ENCODE results near the gene HSPA1B.
A peak's percentile ranks its signal among the peaks of the same experiment; 100 is the strongest.
"Not testable (repeated sequence)": the region's sequence is repeated elsewhere in the genome, so short reads cannot be mapped to it uniquely, and the experiment has no call there.

Gene HSPA1B

DNA sequence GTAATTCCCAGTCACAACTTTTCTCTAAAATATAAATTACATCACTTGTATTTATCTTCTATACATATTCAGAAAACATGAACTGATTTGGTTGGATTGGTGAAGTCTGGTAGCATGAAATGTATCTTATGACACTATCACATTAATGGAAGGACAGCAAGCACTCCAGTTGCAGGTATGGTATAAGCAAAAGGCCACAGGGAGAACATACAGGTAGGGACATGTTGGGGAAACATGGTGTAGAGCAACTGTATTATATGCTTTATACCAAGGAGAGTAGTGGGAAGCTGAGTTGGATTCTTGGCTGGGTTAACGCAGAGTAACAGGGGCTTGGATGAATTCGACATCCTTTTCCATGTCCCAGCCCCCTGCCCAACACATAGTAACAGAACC is 30.5 kb upstream of the HSPA1B start:
- Histone ChIP-seq H3K79me1 (ENCODE audit: low read length) (peaks cover 12% of the 10 kb centered on the region), H3K18ac (ENCODE audit: low read length) (no peak overlapping the region), H3K4me2 (ENCODE audit: low read length) (no peak overlapping the region), H2AK5ac (ENCODE audit: low read length) (no peak overlapping the region), H3K9ac (ENCODE audit: low read length) (no peak overlapping the region), H4K12ac (ENCODE audit: low read depth, low read length) (no peak overlapping the region), H3K4me3 (ENCODE audit: low read depth, low read length) (no peak overlapping the region), H3K23ac (ENCODE audit: low read length) (no peak overlapping the region), H3K27ac (ENCODE audit: low read depth, low read length) (no peak overlapping the region), H3K27me3 (ENCODE audit: insufficient read depth, low read length) (no peaks in the 10 kb centered on the region), H3K9me3 (ENCODE audit: insufficient read depth, low read depth, low read length) (no peaks in the 10 kb centered on the region), H2BK12ac (ENCODE audit: low read length) (no peak overlapping the region), H4K91ac (ENCODE audit: low read depth, low read length) (no peak overlapping the region), H3K36me3 (ENCODE audit: control insufficient read depth in 1 of 2, insufficient read depth in 2 of 2, low read length in 2 of 2) (peaks cover 12 to 15% of the 10 kb centered on the region in 2 experiments), H2BK5ac (ENCODE audit: low read depth, low read length, poor library complexity) (no peak overlapping the region), H2AFZ (ENCODE audit: insufficient read depth, low read length, poor library complexity) (no peak overlapping the region), H2BK120ac (ENCODE audit: insufficient read depth, low read length, poor library complexity) (no peak overlapping the region), H4K8ac (ENCODE audit: low read depth, low read length) (no peak overlapping the region), H3K14ac (ENCODE audit: low read length) (no peak overlapping the region), H3K79me2 (ENCODE audit: control insufficient read depth, insufficient read depth, low read length, poor library complexity) (peaks cover 13% of the 10 kb centered on the region), H3K4me1 (ENCODE audit: control insufficient read depth in 1 of 2, insufficient read depth in 2 of 2, low read length in 2 of 2) (peaks cover 5 to 9% of the 10 kb centered on the region in 2 experiments), H3K4ac (ENCODE audit: low read depth, low read length) (no peak overlapping the region)
- no peak for DNase-seq
- no CpG with 5 or more reads among the region's 2 CpGs for WGBS (ENCODE audit: extremely low coverage, insufficient coverage, insufficient read length)

DNA sequence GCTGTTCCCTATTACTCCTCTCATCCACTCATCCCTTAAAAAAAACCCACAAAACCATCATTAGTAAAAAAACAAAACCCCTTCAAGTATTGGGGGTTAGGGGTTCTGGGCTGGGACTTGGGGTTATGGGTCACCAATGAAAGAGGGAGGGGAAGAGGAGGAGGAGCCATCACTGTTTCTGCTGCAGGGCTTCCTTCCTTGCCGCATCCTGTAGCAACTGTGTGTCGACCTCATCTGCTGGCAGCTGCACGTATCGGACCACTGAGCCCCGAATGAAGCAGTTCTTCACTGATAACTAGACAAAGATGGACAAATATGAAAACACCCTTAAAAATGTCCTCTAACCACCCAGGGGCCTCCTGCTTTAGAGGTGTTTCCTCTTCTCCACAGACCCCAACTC is 29.9 kb upstream of the HSPA1B start:
- no CpG with 5 or more reads among the region's 5 CpGs for WGBS (ENCODE audit: extremely low coverage, insufficient coverage, insufficient read length)

DNA sequence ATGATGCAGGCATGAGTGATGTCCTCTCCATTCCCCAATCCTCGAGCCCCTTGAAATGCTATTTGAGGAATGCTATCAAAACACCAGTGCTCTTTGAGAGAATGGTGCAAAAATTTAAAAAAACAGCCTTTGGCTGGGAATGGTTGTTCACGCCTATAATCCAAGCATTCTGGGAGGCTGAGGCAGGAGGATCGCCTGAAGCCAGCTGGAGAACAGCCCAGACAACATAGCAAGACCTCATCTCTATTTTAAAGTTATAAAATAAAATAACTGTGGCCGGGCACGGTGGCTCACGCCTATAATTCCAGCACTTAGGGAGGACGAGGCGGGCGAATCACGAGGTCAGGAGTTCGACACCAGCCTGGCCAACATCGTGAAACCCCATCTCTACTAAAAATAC is 27.8 kb upstream of the HSPA1B start:
- Histone ChIP-seq H3K27me3 (ENCODE audit: insufficient read depth, low read length) (no peaks in the 10 kb centered on the region), H4K91ac (ENCODE audit: low read depth, low read length) (no peak overlapping the region), H3K14ac (ENCODE audit: low read length) (no peak overlapping the region), H3K18ac (ENCODE audit: low read length) (no peak overlapping the region), H3K27ac (ENCODE audit: low read depth, low read length) (no peak overlapping the region), H2BK120ac (ENCODE audit: insufficient read depth, low read length, poor library complexity) (no peak overlapping the region), H3K4me3 (ENCODE audit: low read depth, low read length) (no peak overlapping the region), H4K12ac (ENCODE audit: low read depth, low read length) (no peak overlapping the region), H3K9ac (ENCODE audit: low read length) (no peak overlapping the region), H3K36me3 (ENCODE audit: control insufficient read depth in 1 of 2, insufficient read depth in 2 of 2, low read length in 2 of 2) (peaks cover 16 to 19% of the 10 kb centered on the region in 2 experiments), H3K79me2 (ENCODE audit: control insufficient read depth, insufficient read depth, low read length, poor library complexity) (peaks cover 9% of the 10 kb centered on the region), H3K9me3 (ENCODE audit: insufficient read depth, low read depth, low read length) (no peaks in the 10 kb centered on the region), H2AFZ (ENCODE audit: insufficient read depth, low read length, poor library complexity) (no peak overlapping the region), H3K4me1 (ENCODE audit: control insufficient read depth in 1 of 2, insufficient read depth in 2 of 2, low read length in 2 of 2) (no peaks in the 10 kb centered on the region), H3K79me1 (ENCODE audit: low read length) (peaks cover 8% of the 10 kb centered on the region), H2BK12ac (ENCODE audit: low read length) (no peak overlapping the region), H3K23ac (ENCODE audit: low read length) (no peak overlapping the region), H2BK5ac (ENCODE audit: low read depth, low read length, poor library complexity) (no peak overlapping the region), H2AK5ac (ENCODE audit: low read length) (no peak overlapping the region), H3K4ac (ENCODE audit: low read depth, low read length) (no peak overlapping the region), H4K8ac (ENCODE audit: low read depth, low read length) (no peak overlapping the region), H3K4me2 (ENCODE audit: low read length) (no peak overlapping the region)
- DNase-seq: peak in 1 of 2 donors; percentile 28
- WGBS (ENCODE audit: extremely low coverage, insufficient coverage, insufficient read length): no CpG with 5 or more reads among the region's 12 CpGs

More for the DNA sequence above, 29.9 kb upstream of the HSPA1B start:
- Histone ChIP-seq H3K27me3 (ENCODE audit: insufficient read depth, low read length) (no peaks in the 10 kb centered on the region), H3K79me2 (ENCODE audit: control insufficient read depth, insufficient read depth, low read length, poor library complexity) (peaks cover 13% of the 10 kb centered on the region), H3K4me2 (ENCODE audit: low read length) (no peak overlapping the region), H4K8ac (ENCODE audit: low read depth, low read length) (no peak overlapping the region), H3K4me1 (ENCODE audit: control insufficient read depth in 1 of 2, insufficient read depth in 2 of 2, low read length in 2 of 2) (peaks cover under 1 to 4% of the 10 kb centered on the region in 2 experiments), H2BK12ac (ENCODE audit: low read length) (no peak overlapping the region), H2BK120ac (ENCODE audit: insufficient read depth, low read length, poor library complexity) (no peak overlapping the region), H3K79me1 (ENCODE audit: low read length) (peaks cover 11% of the 10 kb centered on the region), H2AK5ac (ENCODE audit: low read length) (no peak overlapping the region), H3K27ac (ENCODE audit: low read depth, low read length) (no peak overlapping the region), H2AFZ (ENCODE audit: insufficient read depth, low read length, poor library complexity) (no peak overlapping the region), H3K4ac (ENCODE audit: low read depth, low read length) (no peak overlapping the region), H3K18ac (ENCODE audit: low read length) (no peak overlapping the region), H4K12ac (ENCODE audit: low read depth, low read length) (no peak overlapping the region), H2BK5ac (ENCODE audit: low read depth, low read length, poor library complexity) (no peak overlapping the region), H3K23ac (ENCODE audit: low read length) (no peak overlapping the region), H3K9me3 (ENCODE audit: insufficient read depth, low read depth, low read length) (no peaks in the 10 kb centered on the region), H3K4me3 (ENCODE audit: low read depth, low read length) (no peak overlapping the region), H3K36me3 (ENCODE audit: control insufficient read depth in 1 of 2, insufficient read depth in 2 of 2, low read length in 2 of 2) (peaks cover 10 to 14% of the 10 kb centered on the region in 2 experiments), H4K91ac (ENCODE audit: low read depth, low read length) (no peak overlapping the region), H3K14ac (ENCODE audit: low read length) (no peak overlapping the region), H3K9ac (ENCODE audit: low read length) (no peak overlapping the region)
- no peak for DNase-seq

DNA sequence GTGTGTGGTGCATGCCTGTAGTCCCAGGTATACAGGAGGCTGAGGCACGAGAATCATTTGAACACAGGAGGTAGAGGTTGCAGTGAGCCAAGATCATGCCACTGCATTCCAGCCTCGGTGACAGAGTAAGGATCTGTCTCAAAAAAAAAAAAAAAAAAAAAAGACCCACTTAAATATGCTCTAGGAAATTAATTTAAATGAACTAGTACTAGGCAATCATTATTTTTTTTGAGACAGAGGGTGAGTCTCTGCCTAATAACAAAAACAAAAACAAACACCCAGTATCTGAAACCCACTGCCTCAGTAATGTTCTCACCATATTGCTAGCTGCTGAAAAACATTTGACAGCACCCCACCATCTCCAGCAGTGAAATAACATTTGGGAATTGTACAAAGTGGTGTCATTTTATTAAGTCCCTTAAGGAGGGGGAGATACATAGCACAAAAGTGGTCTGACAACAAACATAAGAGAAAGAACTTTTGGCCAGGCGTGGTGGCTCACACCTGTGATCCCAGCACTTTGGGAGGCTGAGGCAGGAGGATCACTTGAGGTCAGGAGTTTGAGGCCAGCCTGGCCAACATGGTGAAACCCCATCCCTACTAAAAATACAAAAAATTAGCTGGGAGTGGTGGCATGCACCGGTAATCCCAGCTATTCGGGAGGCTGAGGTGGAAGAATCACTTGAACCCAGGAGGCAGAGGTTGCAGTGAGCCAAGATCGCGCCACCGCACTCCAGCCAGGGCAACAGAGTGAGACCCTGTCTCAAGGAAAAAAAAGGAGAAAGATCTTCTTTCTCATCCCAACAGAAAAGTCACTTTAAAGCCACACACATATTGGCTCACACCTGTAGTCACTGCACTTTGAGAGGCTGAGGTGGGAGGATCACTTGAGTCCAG is 26.3 kb upstream of the HSPA1B start:
- H4K12ac ChIP-seq (ENCODE audit: low read depth, low read length); H2BK12ac ChIP-seq (ENCODE audit: low read length); H3K4me2 ChIP-seq (ENCODE audit: low read length); H3K4ac ChIP-seq (ENCODE audit: low read depth, low read length); H3K23ac ChIP-seq (ENCODE audit: low read length); H4K91ac ChIP-seq (ENCODE audit: low read depth, low read length); H3K79me1 ChIP-seq (ENCODE audit: low read length); H2BK120ac ChIP-seq (ENCODE audit: insufficient read depth, low read length, poor library complexity); H4K8ac ChIP-seq (ENCODE audit: low read depth, low read length); H3K27me3 ChIP-seq (ENCODE audit: insufficient read depth, low read length); H2AK5ac ChIP-seq (ENCODE audit: low read length); H2AFZ ChIP-seq (ENCODE audit: insufficient read depth, low read length, poor library complexity); H3K9me3 ChIP-seq (ENCODE audit: insufficient read depth, low read depth, low read length); H3K27ac ChIP-seq (ENCODE audit: low read depth, low read length); H3K9ac ChIP-seq (ENCODE audit: low read length); H3K79me2 ChIP-seq (ENCODE audit: control insufficient read depth, insufficient read depth, low read length, poor library complexity); DNase-seq; H3K4me1 ChIP-seq (ENCODE audit: control insufficient read depth in 1 of 2, insufficient read depth in 2 of 2, low read length in 2 of 2); H3K14ac ChIP-seq (ENCODE audit: low read length); H3K4me3 ChIP-seq (ENCODE audit: low read depth, low read length); H2BK5ac ChIP-seq (ENCODE audit: low read depth, low read length, poor library complexity); H3K18ac ChIP-seq (ENCODE audit: low read length): not testable (repeated sequence)
- H3K36me3 ChIP-seq (ENCODE audit: control insufficient read depth in 1 of 2, insufficient read depth in 2 of 2, low read length in 2 of 2): peaks cover 16 to 19% of the 10 kb centered on the region in 2 experiments
- WGBS (ENCODE audit: extremely low coverage, insufficient coverage, insufficient read length): no CpG with 5 or more reads among the region's 8 CpGs
